ENCODE data around the gene HSPA14.
"Not testable (repeated sequence)": the region's sequence is repeated elsewhere in the genome, so short reads cannot be mapped to it uniquely, and the experiment has no call there.

HSPA14 gene

DNA sequence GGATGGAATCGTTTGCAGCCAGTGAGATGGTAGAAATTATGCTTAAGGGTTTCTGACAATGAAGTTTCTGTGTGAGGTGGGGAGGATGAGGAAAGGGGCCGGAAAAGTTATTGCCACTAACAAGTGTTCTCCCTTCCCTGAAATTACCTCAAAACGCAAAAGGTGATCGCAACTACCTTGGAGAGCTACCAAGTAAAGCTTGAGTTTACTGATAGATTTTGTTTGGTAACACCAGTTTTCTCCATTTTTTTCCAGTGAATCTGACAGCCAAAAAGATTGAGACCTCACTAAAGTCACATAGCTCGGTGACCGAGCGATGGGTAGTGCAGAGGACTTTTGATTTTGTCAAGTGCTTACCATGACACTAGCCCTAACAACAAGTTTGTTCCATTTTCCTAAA, 42.1 kb downstream of the HSPA14 start:
- FAIRE-seq (no peak), DNase-seq (ENCODE audit: low spot score) (peak; percentile 12)

- no peak for FAIRE-seq
- DNase-seq (ENCODE audit: low spot score), result no peak
Measured at GRCh38 chr10:14884082-14884481, 46.0 kb downstream of the HSPA14 start.

GRCh38 chr10:14889318-14889717, 51.2 kb downstream of the HSPA14 start:
- FAIRE-seq (no peak), DNase-seq (ENCODE audit: low spot score) (no peak)

DNA sequence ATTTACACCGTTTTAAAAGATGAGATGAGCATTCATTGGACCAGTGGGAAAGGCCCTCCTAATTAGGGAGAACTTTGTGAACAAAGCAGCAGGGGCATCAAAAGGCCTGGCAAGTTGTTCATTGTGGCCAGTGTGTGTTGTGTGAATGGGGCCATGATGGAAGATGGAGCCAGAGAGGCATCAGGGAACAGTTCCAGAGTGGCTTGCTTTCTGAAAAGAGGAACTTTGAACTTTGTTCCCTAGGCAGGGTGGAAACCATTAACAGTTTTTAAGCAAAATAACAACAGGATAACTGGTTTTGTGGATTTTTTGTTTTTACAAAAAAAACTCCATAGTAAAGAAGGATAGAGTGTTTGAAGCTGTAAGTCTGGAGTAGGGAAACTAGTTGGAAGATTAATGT, 53.0 kb downstream of the HSPA14 start:
- FAIRE-seq (no peak), DNase-seq (ENCODE audit: low spot score) (no peak)

DNA sequence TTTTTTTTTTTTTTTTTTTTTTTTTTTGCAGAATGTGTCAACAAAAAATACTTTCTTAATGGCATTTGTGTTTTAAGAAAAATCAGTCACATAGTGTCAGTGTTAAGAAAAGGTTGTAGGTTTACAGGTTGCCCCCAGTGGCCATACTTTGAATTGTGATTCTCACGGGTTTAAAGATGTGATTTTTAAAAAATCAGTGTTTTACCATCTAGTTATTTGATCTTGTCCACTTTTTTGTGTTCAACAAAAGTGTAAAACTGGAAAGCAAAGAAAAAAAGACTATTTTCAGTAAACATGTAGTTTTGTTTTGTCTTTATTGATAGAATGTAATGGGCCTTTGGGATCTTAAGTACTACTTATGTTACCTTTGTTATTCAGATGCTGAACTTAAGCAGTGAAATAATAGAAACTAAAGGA, 66.2 kb downstream of the HSPA14 start:
- DNase-seq (ENCODE audit: low spot score), result peak; percentile 31

GRCh38 chr10:14904864-14905263, 66.8 kb downstream of the HSPA14 start:
- FAIRE-seq (no peak), DNase-seq (ENCODE audit: low spot score) (no peak)

More for the DNA sequence above, 66.2 kb downstream of the HSPA14 start:
- no peak for FAIRE-seq

DNA sequence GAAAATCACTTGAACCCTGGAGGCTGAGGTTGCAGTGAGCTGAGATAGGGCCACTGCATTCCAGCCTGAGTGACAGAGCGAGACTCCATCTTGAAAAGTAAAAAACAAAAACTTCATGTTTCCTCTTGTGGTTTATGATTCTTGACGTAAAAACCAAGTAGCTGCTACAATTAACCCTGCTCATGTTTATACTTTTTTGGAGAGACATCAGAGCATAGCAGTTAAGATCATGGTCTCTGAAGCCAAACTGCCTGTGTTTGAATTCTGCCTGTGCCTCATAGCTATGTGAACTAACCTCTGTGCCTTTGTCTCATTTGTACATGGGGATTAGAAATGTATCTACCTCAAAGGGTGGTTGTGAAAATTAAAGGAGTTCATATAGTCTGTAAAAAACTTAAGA, 67.8 kb downstream of the HSPA14 start:
- DNase-seq (ENCODE audit: low spot score) (no peak), FAIRE-seq (no peak)

- FAIRE-seq, result no peak
- no peak for DNase-seq (ENCODE audit: low spot score)
Measured at GRCh38 chr10:14906765-14907164, 68.7 kb downstream of the HSPA14 start.

DNA sequence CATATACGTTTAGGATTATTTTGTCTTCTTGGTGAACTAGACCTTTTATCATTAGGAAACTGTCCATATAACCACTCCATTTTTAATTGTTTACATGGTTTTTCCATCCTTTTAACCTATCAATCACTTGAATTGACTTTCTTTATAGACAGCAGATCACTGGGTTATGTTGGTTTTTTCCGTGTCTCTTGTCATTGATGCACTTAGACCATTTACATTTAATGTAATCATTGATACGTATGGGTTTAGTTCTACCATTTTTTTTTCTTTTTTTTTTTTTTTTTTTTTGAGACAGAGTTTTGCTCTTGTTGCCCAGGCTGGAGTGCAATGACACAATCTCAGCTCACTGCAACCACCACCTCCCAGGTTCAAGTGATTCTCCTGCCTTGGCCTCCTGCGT, 69.5 kb downstream of the HSPA14 start:
- not testable (repeated sequence) for FAIRE-seq

GRCh38 chr10:14909101-14909500, 71.0 kb downstream of the HSPA14 start:
- FAIRE-seq (no peak), DNase-seq (ENCODE audit: low spot score) (no peak)

More for the DNA sequence above, 69.5 kb downstream of the HSPA14 start:
- not testable (repeated sequence) for DNase-seq (ENCODE audit: low spot score)

GRCh38 chr10:14910953-14911352, 72.8 kb downstream of the HSPA14 start:
- no peak for DNase-seq (ENCODE audit: low spot score)
- FAIRE-seq, result no peak

DNA sequence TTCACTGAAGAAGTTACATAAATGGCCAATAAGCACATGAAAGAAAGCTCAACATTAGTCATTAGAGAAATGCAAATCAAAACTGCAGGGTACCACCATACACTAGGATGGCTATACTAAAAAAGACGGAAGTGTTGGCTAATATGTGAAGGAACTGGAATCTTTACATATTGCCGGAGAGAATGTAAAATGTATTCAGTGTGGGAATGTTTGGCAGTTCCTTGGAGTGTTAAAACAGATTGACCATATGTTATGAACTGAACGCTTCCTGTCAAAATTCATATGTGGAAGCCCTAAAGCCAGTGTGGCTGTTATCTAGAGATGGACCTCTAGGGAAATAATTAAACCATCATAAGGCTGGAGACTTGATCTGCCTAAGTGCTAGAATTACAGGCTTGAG, 73.7 kb downstream of the HSPA14 start:
- FAIRE-seq (no peak), DNase-seq (ENCODE audit: low spot score) (no peak)

- DNase-seq (ENCODE audit: low spot score), result no peak
- no peak for FAIRE-seq
Measured at GRCh38 chr10:14916600-14916999, 78.5 kb downstream of the HSPA14 start.

GRCh38 chr10:14917827-14918226, 79.7 kb downstream of the HSPA14 start:
- no peak for DNase-seq (ENCODE audit: low spot score)
- no peak for FAIRE-seq

- FAIRE-seq (no peak), DNase-seq (ENCODE audit: low spot score) (no peak)
Measured at GRCh38 chr10:14918964-14919363, 80.9 kb downstream of the HSPA14 start.

Data from urothelium cell line (cell line).